GM21529 (cell line): ENCODE measurements around the gene UBE2Q2.
"Not testable (repeated sequence)": the region's sequence is repeated elsewhere in the genome, so short reads cannot be mapped to it uniquely, and the experiment has no call there.

Experiments
- ATAC-seq: cut with Tn5 transposase; IDR thresholded peaks from one replicate; pipeline ENCODE4 v1.9.1; 2021; ENCODE audit not compliant: unreplicated experiment

UBE2Q2 gene

DNA sequence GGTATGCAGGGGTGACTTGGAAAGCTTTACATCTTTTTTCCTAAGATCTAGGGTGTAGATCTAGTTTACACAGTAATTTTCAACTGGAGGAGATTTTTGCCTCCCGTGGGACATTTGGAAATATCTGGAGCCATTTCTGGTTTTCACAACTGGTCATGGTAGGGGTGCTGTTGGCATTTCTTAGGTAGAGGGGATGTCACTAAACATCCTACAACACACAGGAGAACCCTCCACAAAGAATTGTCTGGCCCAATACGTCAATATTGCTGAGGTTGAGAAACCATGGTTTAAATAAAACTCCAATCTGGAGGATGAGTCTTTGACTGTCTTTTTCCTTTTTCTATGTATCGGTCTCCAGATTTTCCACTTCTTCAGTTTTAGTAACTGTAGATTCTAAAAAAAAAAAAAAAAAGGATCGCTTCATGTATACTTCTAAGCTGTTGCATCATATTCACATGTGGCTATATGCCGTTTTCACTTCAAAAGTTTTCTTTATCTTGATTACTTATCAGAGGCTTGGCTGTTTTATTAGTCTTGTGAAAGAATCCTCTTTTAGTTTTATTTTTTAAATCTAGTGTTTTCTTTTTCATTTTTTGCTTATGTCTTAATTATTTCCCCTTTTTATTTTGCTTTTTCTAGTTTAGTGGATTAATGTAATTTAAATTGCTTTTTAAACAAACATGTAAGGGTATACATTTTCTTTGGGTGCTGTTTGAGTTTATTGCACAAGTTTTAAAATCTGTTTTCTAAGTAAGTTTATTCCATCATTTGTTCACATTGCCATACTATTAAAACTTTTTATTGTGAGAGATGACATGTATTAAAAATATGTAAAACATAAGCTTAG is 21.2 kb downstream of the UBE2Q2 start:
- no peak for ATAC-seq

DNA sequence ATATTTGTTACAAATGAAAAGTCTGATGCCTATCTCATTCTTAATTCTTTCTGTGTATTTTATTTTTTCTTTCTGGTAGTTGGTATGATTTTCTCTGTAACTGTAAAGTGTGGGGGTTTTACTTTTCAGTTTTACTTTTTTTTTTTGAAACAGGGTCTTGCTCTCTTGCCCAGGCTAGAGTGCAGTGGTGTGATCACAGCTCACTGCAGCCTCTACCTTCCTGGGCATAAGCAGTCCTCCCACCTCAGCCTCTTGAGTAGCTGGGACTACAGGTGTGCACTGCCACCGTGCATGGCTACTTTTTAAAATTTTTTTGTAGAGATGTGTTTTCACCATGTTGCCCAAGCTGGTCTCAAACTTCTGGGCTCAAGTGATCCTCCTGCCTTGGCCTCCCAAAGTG is 22.8 kb downstream of the UBE2Q2 start:
- ATAC-seq: not testable (repeated sequence)

- no peak for ATAC-seq
Measured at GRCh38 chr15:75866916-75867315, 23.7 kb downstream of the UBE2Q2 start.

GRCh38 chr15:75867449-75867848 is 24.2 kb downstream of the UBE2Q2 start:
- ATAC-seq: no peak

DNA sequence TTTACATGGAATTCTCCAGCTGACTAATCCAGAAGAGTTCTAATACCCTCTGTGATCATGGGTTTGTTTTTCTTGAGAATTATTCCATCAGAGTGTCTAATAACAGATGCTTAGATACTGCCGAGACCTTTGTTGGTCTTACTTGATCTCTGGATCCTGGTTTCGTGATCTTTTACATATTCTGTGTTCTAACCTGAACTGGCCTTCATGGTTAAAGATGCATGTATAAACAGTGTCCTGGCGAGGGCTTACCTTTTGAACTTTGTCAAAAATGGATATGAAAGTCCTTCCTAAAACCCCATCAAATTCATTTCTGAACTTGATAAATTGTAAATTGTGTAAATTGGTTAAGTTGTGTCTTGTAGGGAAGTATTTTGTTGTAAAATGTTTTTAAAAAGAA is 24.8 kb downstream of the UBE2Q2 start:
- no peak for ATAC-seq

GRCh38 chr15:75869446-75869845 is 26.2 kb downstream of the UBE2Q2 start:
- no peak for ATAC-seq

DNA sequence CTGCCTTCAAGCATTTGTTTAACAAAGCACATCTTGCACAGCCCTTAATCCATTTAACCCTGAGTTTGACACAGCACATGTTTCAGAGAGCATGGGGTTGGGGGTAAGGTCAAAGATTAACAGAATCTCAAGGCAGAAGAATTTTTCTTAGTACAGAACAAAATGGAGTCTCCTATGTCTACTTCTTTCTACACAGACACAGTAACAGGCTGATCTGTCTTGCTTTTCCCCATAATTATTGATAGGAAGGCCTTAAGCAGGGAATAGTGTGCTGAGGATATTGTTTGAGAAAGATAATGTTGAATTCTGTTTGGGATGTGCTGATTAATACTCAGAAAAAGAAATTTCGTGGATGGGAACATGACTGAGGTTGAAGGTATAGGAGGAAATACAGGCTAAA is 28.3 kb downstream of the UBE2Q2 start:
- not testable (repeated sequence) for ATAC-seq

DNA sequence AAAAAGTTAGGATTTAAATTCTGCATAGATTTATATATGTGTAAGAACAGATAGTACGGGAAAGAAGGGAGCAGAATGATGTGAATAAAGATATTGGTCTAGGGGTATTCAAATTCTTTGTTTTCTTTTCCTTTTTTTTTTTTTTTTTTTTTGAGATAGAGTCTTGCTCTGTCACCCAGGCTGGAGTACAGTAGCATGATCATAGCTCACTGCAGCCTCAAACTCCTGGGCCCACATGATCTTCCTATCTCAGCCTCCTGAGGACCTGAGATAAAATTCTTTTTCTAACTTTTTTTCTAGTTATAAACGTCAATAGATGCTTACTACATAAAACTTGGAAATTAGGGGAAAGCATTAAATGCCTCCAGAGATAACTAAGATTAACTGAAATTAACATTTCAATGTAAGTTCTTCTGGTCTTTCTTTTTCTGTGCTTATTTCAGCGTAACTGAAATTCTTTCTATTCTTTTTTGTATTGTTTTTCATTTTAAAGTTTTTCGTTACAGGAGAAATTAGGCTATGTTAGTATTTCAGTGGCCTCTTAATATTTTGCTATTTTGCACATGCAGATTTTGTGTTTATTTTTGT is 29.2 kb downstream of the UBE2Q2 start:
- ATAC-seq: no peak

- ATAC-seq: no peak
Measured at GRCh38 chr15:75884041-75884440, 40.8 kb downstream of the UBE2Q2 start.

GRCh38 chr15:75887178-75887577 is 43.9 kb downstream of the UBE2Q2 start:
- no peak for ATAC-seq

- no peak for ATAC-seq
Measured at GRCh38 chr15:75891895-75892294, 48.6 kb downstream of the UBE2Q2 start.

DNA sequence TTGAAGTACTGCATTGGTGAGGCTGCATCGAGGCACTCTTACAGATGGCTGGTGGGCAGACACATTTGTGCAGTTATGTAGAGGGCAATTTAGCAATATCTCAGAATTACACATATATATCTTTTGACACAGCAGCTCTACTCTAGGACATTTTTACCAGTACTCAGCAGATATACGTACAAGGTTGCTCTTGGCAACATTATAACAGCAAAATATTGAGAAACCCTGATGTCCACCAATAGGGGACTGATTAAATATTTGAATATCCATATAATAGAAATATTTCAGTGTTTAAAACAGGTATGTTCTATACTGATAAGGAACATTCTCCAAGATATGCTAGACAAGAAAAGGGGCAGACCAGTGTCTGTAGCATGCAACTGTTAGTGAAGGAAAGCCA is 52.5 kb downstream of the UBE2Q2 start:
- no peak for ATAC-seq

DNA sequence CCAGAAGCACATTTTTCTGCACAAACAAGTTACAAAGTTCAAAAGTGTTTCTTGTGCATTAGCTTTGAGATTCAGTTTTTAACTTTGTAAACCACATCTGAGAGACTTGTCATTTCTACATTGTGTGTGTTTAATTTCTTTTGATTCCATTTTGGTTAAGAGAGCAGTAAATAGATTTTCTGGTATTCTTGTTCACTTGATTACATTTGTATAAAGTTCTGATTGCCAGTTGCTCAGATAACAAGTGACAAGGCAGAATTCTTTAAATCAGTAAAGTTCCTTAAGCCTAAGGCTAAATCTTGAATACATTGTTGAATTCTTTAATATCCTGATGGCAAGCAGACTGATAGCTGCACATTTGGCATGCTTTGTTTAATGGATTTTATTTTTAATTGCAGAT is 57.3 kb downstream of the UBE2Q2 start:
- ATAC-seq: no peak

DNA sequence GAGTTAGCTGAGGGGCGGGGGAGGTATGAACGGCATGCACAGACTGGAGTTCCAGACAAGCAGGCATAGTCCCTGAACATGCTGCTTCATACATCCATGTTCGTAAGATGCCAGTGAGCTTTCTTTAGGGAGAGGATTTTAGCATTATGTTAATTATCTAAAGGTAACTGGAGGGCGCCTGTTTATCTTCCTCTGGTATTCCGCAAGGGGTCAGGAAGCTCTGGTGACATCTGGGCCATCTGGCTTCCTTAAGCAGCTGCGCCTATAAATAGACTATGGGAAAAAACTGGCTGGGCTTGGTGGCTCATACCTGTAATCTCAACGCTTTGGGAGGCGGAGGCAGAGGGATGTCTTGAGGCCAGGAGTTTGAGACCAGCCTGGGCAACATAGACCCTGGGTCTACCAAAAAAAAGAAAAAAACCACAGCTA is 58.9 kb downstream of the UBE2Q2 start:
- ATAC-seq: no peak

GRCh38 chr15:75903331-75904239 is 60.3 kb downstream of the UBE2Q2 start, which contains the start of gene FBXO22:
TSS of gene FBXO22 (plus strand) at chr15:75903878. CDS start at chr15:75903964, 86 bp downstream.
- peak; percentile 89 for ATAC-seq

- no peak for ATAC-seq
Measured at GRCh38 chr15:75905231-75905630, 62.0 kb downstream of the UBE2Q2 start.

- not testable (repeated sequence) for ATAC-seq
Measured at GRCh38 chr15:75910355-75910754, 67.1 kb downstream of the UBE2Q2 start.

- no peak for ATAC-seq
Measured at GRCh38 chr15:75916978-75917377, 73.7 kb downstream of the UBE2Q2 start.

DNA sequence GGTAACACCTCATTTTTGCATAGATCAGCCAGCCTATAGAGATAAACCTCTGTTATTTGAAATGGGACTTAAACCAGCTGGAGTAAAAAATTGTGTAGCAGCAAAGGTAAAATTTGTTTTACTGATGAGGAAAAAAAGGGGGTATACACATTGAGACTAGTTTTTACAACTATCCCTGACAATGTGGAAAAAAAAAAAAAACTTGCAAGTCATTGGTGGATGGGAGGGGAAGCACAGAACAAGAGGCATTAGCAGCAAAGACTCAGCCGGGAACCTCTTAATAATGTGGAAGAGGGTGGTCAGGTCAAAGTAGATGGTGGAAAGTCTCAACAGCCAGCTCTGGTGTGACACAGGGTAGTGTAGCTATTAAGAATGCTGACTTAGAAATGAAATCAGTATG is 74.9 kb downstream of the UBE2Q2 start:
- ATAC-seq: no peak

GRCh38 chr15:75920079-75920478 is 76.8 kb downstream of the UBE2Q2 start:
- ATAC-seq: no peak
